HG03575 (cell line): ENCODE data around the gene CCDC187.
"Not testable (repeated sequence)": the region's sequence is repeated elsewhere in the genome, so short reads cannot be mapped to it uniquely, and the experiment has no call there.

ENCODE experiments used
- ATAC-seq: cut with Tn5 transposase; IDR thresholded peaks from one replicate; pipeline ENCODE4 v1.9.1; 2021; ENCODE audit not compliant: unreplicated experiment, insufficient number of reproducible peaks, low FRiP score; ENCODE audit errors: extremely low read depth

Gene CCDC187

DNA sequence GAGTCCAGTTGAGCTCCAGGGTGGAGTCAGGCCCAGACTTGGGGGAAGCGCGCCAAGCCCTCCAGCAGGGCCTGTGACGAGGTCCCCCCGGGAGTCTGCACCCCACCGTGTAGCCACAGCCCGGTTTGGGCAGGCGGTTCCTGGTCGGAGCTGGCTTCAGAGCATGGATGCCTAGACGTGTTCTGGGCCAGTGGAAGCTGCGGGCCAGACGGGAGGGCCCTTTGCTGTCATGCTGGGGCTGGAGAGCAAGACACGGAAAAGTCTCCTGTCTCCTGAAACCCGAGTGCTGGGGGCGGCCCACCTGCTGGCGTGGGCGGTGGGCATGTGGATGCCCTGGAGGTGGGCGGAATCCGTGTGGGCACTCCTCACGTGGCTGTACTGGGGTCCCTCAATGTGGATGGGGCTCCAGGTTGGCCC, 25.3 kb upstream of the CCDC187 start:
- no peak for ATAC-seq

DNA sequence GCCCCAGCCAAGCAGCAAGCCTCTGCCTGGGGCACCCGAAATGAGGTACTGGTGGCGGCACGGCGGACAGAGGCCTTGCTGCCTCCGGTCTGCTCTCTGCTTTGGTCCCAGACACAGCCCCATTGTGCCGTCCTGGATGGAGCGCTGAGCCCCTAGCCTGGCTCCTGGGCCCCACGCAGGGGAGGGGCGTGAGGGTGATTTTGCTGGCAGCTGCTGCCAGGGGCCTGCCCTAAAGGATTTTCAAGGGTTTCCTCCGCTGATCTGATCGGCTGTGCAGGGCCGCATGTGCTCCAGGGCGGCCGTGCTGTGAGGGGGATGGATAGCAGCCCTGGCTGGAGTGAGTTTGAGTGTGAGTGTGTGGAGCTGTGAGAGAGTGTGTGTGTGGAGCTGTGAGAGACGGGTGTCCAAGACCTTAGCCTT, 24.7 kb upstream of the CCDC187 start:
- ATAC-seq = no peak

DNA sequence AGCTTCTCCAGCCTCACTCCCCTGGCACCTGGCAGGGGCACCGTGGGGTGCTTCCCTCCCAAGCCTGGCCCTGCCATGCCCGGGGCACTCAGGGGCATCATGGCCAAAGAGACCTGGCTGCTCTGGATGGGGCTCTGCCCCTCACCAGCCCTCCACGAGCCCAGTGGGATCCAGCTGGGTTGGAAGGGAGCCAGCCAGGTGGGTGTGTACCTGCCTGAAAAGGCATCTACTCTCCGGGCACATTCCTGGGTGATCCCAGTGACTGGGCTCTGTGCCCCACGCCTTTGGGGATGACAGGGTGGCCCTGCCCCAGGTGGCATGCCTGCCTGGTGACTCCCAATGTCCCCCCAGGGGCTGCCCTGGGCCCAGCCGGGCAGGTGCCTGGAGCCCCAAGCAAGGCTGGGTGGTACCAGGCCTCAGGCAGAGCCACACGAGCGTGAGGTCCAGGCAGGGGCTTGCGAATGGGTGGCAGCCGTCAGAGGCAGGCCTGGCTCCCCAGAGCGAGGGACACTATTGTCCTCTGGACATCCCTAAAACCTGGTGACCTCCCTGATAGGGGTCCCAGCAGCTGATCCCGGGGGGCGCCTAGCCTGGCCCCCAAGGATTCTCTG, 24.2 kb upstream of the CCDC187 start:
- no peak for ATAC-seq

DNA sequence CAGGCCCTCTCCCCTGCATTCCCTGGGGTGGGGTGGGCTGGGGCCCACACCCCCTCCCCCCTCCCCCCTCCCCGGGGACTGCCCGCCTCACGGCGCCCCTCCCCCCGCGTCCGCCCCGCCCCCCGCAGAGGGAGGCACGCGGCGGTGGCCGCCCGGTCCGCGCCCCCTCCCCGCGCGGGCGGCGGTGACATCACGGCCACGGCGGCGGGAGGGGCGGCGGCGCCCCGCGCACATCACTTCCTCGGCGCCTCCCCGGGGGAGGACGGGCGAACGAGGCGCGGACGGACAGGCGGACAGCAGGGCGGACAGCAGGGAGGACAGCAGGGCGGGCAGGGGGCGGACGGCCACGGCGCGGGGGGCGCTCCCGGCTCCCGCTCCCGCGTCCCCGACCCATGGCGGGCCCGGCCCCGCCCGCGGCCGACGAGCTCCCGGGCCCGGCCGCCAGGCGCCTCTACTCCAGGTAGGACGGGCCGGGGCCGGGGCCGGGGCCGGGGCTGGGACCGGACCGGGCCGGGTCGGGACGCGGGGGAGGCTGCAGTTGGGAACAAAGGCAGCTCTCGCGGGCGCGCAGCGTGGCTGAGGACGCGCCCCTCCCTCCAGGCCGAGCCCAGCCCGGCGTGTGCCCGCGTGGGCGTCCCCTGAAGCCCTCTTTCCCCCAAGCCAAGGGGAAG, 23.5 kb upstream of the CCDC187 start, which contains the start of gene GPSM1:
GPSM1 (plus strand) TSS at position 236 of the 671 bp plus-strand sequence; CDS start at position 393, 157 bp downstream.
- no peak for ATAC-seq

DNA sequence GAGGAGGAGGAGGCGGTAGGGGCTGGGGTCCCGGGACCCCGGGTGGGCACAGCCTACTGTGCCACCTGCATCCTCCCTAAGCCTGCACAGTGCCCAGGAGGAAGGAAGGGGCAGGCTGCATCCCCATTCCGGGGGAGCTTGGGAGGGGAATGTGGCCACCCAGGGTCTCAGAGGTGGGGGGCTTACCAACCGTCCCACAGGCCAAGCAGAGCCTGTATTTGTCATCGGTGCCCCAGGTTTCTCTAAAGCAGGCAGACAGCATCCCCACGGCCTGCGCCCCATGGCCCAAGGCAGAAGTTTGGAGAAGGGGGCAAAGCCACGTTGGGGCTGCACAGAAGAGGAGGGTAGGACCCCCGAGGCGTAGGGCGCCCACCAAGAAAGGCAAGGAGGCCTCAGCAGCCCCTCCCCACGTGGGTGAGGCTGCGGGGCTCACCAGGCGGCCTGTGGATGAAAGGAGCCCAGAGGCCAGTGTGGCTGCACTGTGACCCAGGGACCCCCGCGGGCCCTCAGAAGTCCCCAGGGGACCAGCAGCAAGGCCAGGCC, 22.9 kb upstream of the CCDC187 start:
- no peak for ATAC-seq

DNA sequence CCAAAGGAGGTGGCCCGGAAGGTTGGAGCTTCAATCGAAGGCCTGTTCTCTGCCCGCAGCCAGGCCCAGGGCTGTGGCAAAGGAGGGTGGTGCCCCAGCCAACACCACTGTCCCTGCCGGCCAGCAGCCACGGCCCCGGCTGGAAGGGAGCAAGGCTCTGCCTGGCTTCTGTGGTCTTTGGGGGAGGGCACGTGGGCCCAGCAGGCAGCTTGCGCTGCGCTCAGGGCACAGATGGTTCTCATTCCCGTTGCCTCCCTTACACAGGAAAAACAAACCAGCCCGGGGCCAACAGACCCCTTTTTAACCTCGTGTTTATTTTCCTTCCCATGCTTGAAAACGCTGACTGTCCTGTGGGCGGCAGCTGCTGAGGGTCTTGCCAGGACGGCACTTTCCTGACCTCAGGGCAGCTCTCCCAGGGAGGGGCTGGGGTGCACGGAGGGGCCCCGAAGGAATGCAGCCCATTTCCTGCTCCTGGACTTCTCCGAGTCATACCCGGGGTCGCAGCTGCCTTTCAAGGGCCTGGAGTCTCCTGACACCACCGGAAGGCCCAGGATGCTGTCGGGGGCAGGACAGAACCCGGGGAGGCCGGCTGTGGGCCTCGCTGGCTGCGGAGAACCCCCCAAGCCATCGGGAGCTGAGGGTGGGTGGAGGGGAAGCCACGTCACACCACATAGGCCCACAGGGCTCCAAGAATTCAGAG, 22.3 kb upstream of the CCDC187 start:
- ATAC-seq = no peak

DNA sequence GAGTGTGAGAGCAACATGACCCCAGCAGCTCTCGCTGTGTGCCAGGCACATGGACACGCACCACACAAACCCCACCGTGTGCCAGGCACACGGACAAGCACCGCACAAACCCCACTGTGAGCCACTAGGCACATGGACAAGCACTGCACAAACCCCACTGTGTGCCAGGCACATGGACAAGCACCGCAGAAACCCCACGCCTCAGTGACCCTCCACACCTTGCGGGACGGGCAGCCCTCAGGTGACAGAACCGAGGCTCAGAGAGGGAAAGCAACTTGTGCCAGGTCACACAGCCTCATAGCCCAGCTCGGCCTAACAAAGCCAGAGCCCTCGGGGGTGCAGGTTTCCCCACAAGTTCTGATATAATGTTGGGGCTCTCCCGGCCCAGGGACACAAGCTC, 21.5 kb upstream of the CCDC187 start:
- ATAC-seq = no peak

DNA sequence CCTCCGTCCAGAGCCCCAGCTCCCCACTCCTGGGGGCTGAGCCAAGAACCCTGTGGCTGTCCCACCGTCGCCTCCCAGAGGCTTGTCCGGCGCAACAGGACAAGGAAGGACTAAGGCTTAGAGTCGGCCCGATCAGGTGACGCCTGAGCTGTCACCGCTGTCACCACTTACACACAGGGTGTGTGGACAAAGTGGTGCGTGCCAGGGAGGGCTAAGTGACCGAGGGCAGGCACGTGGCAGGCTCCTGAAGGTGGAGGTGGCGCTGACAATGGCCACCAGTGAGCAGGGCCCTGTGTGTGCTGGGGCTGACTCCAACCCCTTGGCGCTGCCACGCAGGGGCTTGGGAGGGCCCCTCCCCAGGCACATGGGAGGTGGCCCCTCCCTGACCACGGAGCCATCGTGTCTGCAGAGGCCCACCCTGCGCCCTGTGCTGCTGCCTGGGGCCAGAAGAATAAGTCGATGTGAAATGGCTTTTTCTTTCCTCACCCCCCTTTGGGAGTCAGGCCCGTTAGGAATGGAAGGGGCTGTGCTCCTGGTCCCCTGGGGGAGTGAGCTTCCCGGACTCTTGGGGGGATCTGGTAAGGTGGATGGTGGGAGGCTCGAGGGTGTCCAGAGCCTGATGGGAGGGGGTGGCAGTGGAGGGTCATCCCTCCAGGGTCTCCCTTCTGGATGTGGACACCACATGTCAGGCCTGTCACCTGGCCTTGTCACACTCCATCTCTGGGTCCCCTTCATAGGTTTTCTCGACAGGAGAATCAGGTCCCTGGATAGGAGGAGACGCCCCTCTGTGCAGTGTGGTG, 20.8 kb upstream of the CCDC187 start:
- no peak for ATAC-seq

DNA sequence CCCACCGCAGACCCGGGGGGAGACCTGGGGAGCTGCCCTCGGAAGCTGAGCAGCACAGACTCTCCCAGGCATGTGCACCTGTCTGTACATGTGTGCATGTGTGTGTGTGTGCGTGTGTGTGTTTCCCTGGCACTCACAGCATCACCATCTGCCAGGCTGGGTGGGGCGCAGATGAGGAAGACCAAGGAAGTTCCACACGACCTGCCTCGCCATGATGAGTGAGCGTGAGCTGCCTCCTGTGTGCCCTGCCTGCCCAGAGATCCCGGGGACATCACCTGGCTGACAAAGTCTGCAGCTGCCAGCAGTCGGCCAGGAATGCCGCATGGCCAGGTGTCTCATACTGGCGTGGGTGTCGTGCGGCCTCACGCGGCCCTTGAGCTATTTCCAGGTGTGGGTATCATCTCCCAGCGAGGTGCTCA, 19.5 kb upstream of the CCDC187 start:
- ATAC-seq = no peak

DNA sequence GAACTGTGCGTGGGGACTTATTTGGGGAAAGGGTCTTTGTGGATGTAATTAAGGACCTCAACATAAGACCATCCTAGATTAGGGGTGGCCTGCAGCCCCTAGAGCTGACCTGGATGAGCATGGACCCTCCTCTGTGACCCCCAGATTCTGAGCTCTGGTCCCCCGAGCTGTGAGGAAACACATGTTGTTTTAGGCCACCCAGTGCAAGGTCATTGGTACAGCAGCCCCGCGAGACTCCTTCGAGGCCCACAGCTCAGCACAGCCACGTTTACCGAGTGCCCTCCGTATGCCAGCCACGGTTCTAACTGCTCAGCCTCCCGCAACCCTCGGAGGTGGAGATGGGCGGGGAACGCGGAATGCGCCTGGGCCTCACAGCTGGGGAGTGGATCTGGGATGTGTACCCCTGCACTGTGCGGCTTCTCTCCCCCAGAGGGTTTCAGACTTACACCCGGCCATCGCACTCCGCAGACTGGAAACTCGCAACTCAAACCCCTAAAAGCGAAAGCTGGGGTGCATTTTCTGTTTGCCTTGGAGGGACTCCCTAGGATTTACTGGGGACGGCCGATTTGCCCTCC, 18.9 kb upstream of the CCDC187 start:
- ATAC-seq = no peak

DNA sequence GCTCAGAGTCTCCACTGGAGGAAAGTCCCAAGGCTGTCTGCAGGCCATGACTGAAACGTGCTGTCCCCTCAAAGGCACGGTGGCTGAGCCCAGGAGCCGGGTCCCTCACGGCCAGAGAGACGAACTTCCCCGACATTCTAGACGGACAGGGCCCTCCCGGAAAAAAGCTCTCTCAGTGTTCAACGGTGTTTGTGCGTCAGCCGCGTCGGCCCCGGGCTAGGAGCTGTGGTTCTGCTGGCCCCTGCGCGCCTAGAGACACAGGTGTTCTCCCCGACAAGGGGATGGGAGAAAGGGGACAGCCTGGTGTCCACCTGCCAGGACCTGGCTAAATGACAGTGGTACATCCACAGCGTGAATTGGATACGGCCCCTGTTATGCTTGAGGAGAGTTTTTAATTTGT, 17.7 kb upstream of the CCDC187 start:
- ATAC-seq = no peak

DNA sequence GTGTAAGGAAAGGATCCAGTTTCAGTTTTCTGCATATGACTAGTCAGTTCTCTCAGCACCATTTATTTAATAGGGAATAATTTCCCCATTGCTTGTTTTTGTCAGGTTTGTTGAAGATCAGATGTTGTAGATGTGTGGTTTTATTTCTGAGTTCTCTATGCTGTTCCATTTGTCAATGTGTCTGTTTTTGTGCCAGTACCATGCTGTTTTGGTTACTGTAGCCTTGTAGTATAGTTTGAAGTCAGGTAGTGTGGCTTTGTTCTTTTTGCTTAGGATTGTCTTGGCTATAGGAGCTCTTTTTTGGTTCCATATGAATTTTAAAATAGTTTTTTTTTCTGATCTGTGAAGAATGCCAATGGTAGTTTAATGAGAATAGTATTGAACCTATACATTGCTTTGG, 17.1 kb upstream of the CCDC187 start:
- not testable (repeated sequence) for ATAC-seq

DNA sequence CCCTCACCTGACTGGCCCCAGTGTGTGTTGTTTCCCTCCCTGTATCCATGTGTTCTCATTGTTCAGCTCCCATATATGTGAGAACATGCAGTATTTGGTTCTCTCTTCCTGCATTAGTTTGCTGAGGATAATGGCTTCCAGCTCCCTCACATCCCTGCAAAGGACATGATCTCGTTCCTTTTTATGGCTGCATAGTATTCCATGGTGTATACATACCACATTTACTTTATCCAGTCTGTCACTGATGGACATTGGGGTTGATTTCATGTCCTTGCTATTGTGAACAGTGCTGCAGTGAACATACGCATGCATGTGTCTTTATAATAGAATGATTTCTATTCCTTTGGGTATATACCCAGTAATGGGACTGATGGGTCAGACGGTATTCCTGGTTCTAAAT, 16.1 kb upstream of the CCDC187 start:
- not testable (repeated sequence) for ATAC-seq

DNA sequence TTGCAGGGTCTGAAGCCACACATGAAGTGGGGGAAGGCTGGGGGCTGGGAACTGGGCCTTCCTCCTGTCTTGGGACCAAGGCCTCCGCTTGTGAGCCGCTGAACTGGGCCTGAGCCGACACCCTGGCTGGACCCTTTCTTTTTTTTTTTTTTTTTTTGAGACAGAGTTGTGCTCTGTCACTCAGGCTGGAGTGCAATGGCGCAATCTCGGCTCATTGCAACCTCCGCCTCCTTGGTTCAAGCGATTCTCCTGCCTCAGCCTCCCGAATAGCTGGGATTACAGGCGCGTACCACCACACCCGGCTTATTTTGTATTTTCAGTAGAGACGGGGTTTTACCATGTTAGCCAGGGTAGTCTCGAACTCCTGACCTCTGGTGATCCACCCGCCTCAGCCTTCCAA, 15.3 kb upstream of the CCDC187 start:
- not testable (repeated sequence) for ATAC-seq

DNA sequence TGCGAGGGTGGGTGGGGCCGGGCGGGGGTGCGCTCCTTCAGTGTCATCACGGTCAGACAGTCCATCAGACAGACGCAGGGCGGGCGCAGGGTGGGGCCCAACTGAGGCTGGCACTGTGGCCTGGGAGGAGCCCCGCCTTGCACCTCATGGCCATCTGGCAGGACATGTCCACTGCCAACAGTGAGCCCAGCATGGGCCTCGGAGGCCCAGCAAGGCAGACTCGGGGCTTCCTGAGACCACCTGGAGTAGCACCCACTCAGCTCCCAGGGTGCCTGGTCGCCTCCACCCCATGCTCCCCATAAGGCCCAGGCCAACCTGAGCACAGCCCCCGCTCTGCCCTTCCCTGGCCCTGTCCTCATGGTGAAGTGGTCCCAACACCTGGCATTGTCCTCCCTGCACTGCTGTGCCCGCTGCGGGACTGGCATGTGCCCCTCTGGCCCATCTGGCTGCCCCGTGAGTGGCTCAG, 14.9 kb upstream of the CCDC187 start:
- no peak for ATAC-seq

DNA sequence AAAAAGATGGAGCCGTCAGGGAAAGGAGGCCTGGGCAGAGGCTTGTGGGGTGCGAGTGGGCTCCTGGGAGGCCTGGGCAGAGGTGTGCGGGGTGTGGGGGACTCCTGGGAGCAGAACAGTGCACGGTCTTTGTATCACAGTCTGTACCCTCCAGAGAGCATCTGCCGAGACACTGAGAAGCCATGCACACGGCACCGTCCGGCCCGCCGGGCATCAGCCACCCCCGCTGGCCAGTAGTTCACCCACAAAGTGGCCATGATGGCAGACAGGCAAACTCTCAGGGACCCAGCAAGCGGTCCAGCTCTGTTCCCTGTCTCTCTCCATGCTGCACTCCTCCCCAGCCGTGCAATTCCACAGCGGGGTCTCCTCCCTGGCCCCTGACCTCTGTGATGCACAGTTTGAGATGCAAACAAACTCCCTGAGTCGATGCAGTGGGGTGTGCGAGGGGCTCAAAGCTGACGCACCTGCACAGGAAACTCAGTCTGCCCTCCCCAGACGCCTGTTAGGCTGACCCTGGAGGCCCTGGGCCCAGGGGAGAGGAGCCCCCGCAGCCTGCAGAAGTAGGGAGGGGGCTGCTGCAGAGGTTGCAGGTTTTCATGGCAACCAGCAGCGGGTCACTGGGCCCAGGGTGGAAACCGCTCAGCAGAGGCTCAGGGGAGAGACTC, 14.3 kb upstream of the CCDC187 start:
- ATAC-seq = no peak

DNA sequence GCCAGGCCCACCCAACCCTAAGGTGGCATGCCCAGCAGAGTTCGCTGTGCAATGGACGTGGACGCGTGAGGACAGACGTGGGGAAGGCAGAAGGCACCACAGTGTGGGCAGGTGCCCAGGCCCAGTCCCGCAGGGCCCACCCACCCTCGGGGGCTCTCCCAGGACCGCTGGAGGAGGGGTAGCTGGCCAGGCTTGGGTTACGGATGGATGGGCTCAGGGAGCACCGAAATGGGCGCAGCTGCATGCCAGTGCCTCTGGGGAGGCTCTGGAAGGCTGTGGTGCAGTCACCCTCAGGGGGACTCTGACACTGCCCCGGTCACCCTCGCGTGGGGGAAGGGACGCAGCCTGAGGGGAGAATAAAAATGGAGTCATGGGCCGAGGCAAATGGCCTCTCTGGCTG, 13.8 kb upstream of the CCDC187 start:
- no peak for ATAC-seq
